ENCODE measurements around the gene OASL. TPM values are rescaled to one million over a fixed set of nuclear protein-coding genes. Genes with fewer than 3 reads are reported as not detected.

OASL gene
- total and polyA plus RNA-seq, 10 of the 15 experiments (the other 5 are each of a cell fraction or from before 2014, with no cell fraction given), result 2.3 to 9.1 (median 2.7) TPM

GRCh38 chr12:121015825-121016766 lies 22.9 kb downstream of the OASL start, which contains the start of gene C12orf43 (continued):
- TF ChIP-seq EZH2 (IDR thresholded peaks at IDR 0.05; ENCODE audit: borderline replicate concordance, control insufficient read depth, low read depth, low read length) (no peak), BCL3 (IDR thresholded peaks at IDR 0.05; ENCODE audit: borderline replicate concordance, insufficient read depth, low read depth, low read length, poor library complexity, severe bottlenecking) (no peak), ZZZ3 (IDR thresholded peaks at IDR 0.05; ENCODE audit: control insufficient read depth, insufficient read length, low read depth) (no peak), FOXM1 (IDR thresholded peaks at IDR 0.05; ENCODE audit: low read depth, low read length) (no peak), KLF5 (IDR thresholded peaks at IDR 0.05; ENCODE audit: partially characterized antibody) (peak; percentile 41), CTCF (IDR thresholded peaks at IDR 0.05 in 2 of 3, conservative IDR thresholded peaks at IDR 0.05 in 1 of 3; ENCODE audit: control insufficient read depth in 2 of 3, extremely low read depth in 1 of 3, insufficient read depth in 1 of 3, low read depth in 3 of 3, low read length in 3 of 3) (no peak), POLR2AphosphoS5 (IDR thresholded peaks at IDR 0.05; ENCODE audit: low read length) (peak; percentile 85), ZBED1 (IDR thresholded peaks at IDR 0.05; ENCODE audit: borderline replicate concordance) (no peak), CEBPZ (IDR thresholded peaks at IDR 0.05; ENCODE audit: low read depth, low read length) (no peak), SMARCA5 (IDR thresholded peaks at IDR 0.05) (no peak), E2F8 (IDR thresholded peaks at IDR 0.05; ENCODE audit: low read depth, partially characterized antibody) (peak; percentile 55), MEF2B (IDR thresholded peaks at IDR 0.05; ENCODE audit: partially characterized antibody, poor library complexity, severe bottlenecking) (no peak), ASH2L (IDR thresholded peaks at IDR 0.05; ENCODE audit: borderline replicate concordance, low read depth) (no peak), KDM1A (IDR thresholded peaks at IDR 0.05; ENCODE audit: borderline replicate concordance) (no peak), HCFC1 (IDR thresholded peaks at IDR 0.05; ENCODE audit: low read length) (peak; percentile 95), RAD51 (IDR thresholded peaks at IDR 0.05) (peak; percentile 54; the same call in 1 of the 2 replicates), TBL1XR1 (IDR thresholded peaks at IDR 0.05; ENCODE audit: low read depth, low read length) (peak; percentile 44; the same call in 1 of the 2 replicates), CBX5 (IDR thresholded peaks at IDR 0.05; ENCODE audit: low read depth) (no peak), RUNX3 (IDR thresholded peaks at IDR 0.05; ENCODE audit: low read length) (peak; percentile 86), HDAC2 (IDR thresholded peaks at IDR 0.05) (no peak)

Measured in GM12878 (cell line).